ENCODE data around the gene THEMIS. TPM values are rescaled to one million over a fixed set of nuclear protein-coding genes. Genes with fewer than 3 reads are reported as not detected.

Gene THEMIS
- total and polyA plus RNA-seq, 2 of the 4 experiments (the other 2 are of a cell fraction) = not detected

DNA sequence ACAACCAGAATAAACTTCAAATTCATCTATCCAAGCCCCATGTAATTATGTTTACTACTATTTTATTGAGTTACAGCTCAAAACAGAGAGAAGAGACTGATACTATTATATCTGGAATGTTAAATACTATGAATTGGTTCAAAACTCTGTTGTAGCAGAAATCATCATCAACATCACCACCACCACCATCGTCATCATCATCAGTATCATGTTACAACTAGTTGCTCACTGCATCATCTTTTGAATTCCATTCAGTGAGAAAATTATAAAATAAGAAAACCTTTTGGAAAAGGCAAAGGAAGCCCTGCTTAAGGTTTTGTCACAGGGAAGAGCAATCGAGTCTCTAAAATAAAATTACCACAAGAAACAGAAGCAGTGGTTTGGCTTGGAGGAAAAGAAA, 36.2 kb upstream of the THEMIS start:
- WGBS, 2 experiments (ENCODE audit: extremely low coverage in 2 of 2, insufficient read length in 1 of 2) = no CpG with 5 or more reads among the region's 2 CpGs
- no peaks in the 10 kb centered on the region for H4K20me1 ChIP-seq (ENCODE audit: insufficient read depth, low read length)
- H2BK5ac ChIP-seq (ENCODE audit: low read depth, low read length, poor library complexity, severe bottlenecking) = no peak overlapping the region
- no peak overlapping the region for H3K27ac ChIP-seq (ENCODE audit: insufficient read depth, low read length)
- H3K4ac ChIP-seq (ENCODE audit: low read depth, low read length) = no peak overlapping the region
- DNase-seq (peak; percentile 47), ATAC-seq (ENCODE audit: low read depth) (no peak)
- in situ Hi-C loops (cut with MboI; ENCODE audit: low sequenced_read_pairs) = no loop called here
- H3K4me1 ChIP-seq (ENCODE audit: control insufficient read depth, insufficient read depth, low read length) = no peaks in the 10 kb centered on the region; the same call in 1 of the 2 replicates
- no peaks in the 10 kb centered on the region for H3K9me1 ChIP-seq (ENCODE audit: insufficient read depth, low read length)
- H3K79me1 ChIP-seq (ENCODE audit: low read depth in 1 of 2, low read length in 2 of 2) = no peaks in the 10 kb centered on the region
- H3K9ac ChIP-seq (ENCODE audit: low read depth, low read length) = no peak overlapping the region
- H3K4me3 ChIP-seq (ENCODE audit: insufficient read depth, low read depth, low read length) = no peak overlapping the region
- H3K27me3 ChIP-seq (ENCODE audit: control insufficient read depth, insufficient read depth, low read length) = no peaks in the 10 kb centered on the region
- H2BK120ac ChIP-seq (ENCODE audit: low read depth, low read length) = no peak overlapping the region
- no peak overlapping the region for H2BK20ac ChIP-seq (ENCODE audit: low read depth, low read length)
- intact Hi-C loops (cut with micrococcal nuclease) = no loop called here
- H2AK5ac ChIP-seq (ENCODE audit: low read depth, low read length) = no peak overlapping the region
- peaks cover 5% of the 10 kb centered on the region for H3K9me3 ChIP-seq (ENCODE audit: control insufficient read depth, insufficient read depth, low read length)
- H3K18ac ChIP-seq (ENCODE audit: low read depth, low read length) = no peak overlapping the region
- dilution Hi-C loops (cut with HindIII; ENCODE audit: low sequenced_read_pairs, unreplicated experiment) = no loop called here
- no peak overlapping the region for H2AK9ac ChIP-seq (replicated peaks; ENCODE audit: low read depth, low read length, poor library complexity)
- H2AFZ ChIP-seq (replicated peaks; ENCODE audit: low read length, poor library complexity) = no peak overlapping the region
- ChIA-PET POLR2A (ENCODE audit: unreplicated experiment) (no interaction called here), CTCF (no interaction called here)
- no peak overlapping the region for H3K4me2 ChIP-seq (ENCODE audit: low read depth, low read length)
- H4K5ac ChIP-seq (ENCODE audit: low read depth, low read length) = no peak overlapping the region
- H3K14ac ChIP-seq (replicated peaks; ENCODE audit: low read depth, low read length) = no peak overlapping the region
- H4K91ac ChIP-seq (ENCODE audit: insufficient read depth, low read depth, low read length) = no peak overlapping the region
- no peak overlapping the region for H3K56ac ChIP-seq (ENCODE audit: extremely low read depth, insufficient read depth, low read length)
- no peak overlapping the region for H4K8ac ChIP-seq (ENCODE audit: low read depth in 2 of 2, low read length in 2 of 2)
- BruUV-seq (replicated peaks) = no TSS peak
- TF ChIP-seq, protein P1, sequence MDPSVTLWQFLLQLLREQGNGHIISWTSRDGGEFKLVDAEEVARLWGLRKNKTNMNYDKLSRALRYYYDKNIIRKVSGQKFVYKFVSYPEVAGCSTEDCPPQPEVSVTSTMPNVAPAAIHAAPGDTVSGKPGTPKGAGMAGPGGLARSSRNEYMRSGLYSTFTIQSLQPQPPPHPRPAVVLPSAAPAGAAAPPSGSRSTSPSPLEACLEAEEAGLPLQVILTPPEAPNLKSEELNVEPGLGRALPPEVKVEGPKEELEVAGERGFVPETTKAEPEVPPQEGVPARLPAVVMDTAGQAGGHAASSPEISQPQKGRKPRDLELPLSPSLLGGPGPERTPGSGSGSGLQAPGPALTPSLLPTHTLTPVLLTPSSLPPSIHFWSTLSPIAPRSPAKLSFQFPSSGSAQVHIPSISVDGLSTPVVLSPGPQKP (IDR thresholded peaks at IDR 0.05; ENCODE audit: borderline replicate concordance, low read depth, low read length) = no peak
- no peak for TF ChIP-seq CHD1 (IDR thresholded peaks at IDR 0.05; ENCODE audit: low read depth, low read length)
- TF ChIP-seq, protein P2, sequence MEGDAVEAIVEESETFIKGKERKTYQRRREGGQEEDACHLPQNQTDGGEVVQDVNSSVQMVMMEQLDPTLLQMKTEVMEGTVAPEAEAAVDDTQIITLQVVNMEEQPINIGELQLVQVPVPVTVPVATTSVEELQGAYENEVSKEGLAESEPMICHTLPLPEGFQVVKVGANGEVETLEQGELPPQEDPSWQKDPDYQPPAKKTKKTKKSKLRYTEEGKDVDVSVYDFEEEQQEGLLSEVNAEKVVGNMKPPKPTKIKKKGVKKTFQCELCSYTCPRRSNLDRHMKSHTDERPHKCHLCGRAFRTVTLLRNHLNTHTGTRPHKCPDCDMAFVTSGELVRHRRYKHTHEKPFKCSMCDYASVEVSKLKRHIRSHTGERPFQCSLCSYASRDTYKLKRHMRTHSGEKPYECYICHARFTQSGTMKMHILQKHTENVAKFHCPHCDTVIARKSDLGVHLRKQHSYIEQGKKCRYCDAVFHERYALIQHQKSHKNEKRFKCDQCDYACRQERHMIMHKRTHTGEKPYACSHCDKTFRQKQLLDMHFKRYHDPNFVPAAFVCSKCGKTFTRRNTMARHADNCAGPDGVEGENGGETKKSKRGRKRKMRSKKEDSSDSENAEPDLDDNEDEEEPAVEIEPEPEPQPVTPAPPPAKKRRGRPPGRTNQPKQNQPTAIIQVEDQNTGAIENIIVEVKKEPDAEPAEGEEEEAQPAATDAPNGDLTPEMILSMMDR (conservative IDR thresholded peaks at IDR 0.05; ENCODE audit: low read depth, low read length) = no peak
- no peak for TF ChIP-seq RAD21 (IDR thresholded peaks at IDR 0.05; ENCODE audit: low read length)
- no peak for TF ChIP-seq NFE2L2 (IDR thresholded peaks at IDR 0.05; ENCODE audit: low read depth, low read length)
- TF ChIP-seq BHLHE40 (IDR thresholded peaks at IDR 0.05; ENCODE audit: low read depth, low read length) = no peak
- TF ChIP-seq SMC3 (IDR thresholded peaks at IDR 0.05; ENCODE audit: low read depth, low read length) = no peak
- no peak for TF ChIP-seq CEBPB (IDR thresholded peaks at IDR 0.05; ENCODE audit: low read depth, low read length)
- TF ChIP-seq, protein P3, sequence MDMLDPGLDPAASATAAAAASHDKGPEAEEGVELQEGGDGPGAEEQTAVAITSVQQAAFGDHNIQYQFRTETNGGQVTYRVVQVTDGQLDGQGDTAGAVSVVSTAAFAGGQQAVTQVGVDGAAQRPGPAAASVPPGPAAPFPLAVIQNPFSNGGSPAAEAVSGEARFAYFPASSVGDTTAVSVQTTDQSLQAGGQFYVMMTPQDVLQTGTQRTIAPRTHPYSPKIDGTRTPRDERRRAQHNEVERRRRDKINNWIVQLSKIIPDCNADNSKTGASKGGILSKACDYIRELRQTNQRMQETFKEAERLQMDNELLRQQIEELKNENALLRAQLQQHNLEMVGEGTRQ (IDR thresholded peaks at IDR 0.05; ENCODE audit: low read depth, low read length) = no peak
- no peak for TF ChIP-seq POLR2A (IDR thresholded peaks at IDR 0.05; ENCODE audit: low read depth, low read length)
- no peak for TF ChIP-seq MXI1 (IDR thresholded peaks at IDR 0.05; ENCODE audit: borderline replicate concordance, low read depth, low read length)
- TF ChIP-seq MAFK (IDR thresholded peaks at IDR 0.05; ENCODE audit: low read depth, low read length) = no peak
- no peak for TF ChIP-seq RFX5 (IDR thresholded peaks at IDR 0.05; ENCODE audit: low read depth, low read length)
- no peak for TF ChIP-seq RCOR1 (IDR thresholded peaks at IDR 0.05; ENCODE audit: insufficient replicate concordance, low read length)
- no peak for TF ChIP-seq MAZ (IDR thresholded peaks at IDR 0.05; ENCODE audit: borderline replicate concordance, low read depth, low read length)
- TF ChIP-seq FOS (IDR thresholded peaks at IDR 0.05; ENCODE audit: low read depth, low read length) = no peak
- no peaks in the 10 kb centered on the region for H3K36me3 ChIP-seq (ENCODE audit: control insufficient read depth, insufficient read depth, low read length)
- H2BK15ac ChIP-seq (ENCODE audit: low read depth, low read length) = no peak overlapping the region
- H3K23ac ChIP-seq (ENCODE audit: low read depth, low read length) = no peak overlapping the region

All from IMR-90 (cell line).